GM23248 (cell line): ENCODE results near the gene PRLHR. TPM values are rescaled to one million over a fixed set of nuclear protein-coding genes. Genes with fewer than 3 reads are reported as not detected.

Source experiments
- DNase-seq: peaks from one replicate; pipeline ENCODE4 v3.0.0-alpha.2; 2015
- H2AFZ ChIP-seq: fragments of 200-600 bp; sonication (generic); 2 replicates; pipeline ENCODE4 v1.6.1; 2016; ENCODE audit warnings: antibody characterized with exemption
- H3F3A ChIP-seq: fragments of 200-600 bp; sonication (generic); 2 replicates; pipeline ENCODE4 v1.6.1; 2016; ENCODE audit warnings: mild to moderate bottlenecking, antibody characterized with exemption, mixed run types; ENCODE audit not compliant: insufficient read depth
- H3K27ac ChIP-seq: fragments of 200-600 bp; sonication (generic); 2 replicates; pipeline ENCODE4 v1.5.1; 2016; ENCODE audit warnings: mild to moderate bottlenecking
- H3K27me3 ChIP-seq: fragments of 200-600 bp; sonication (generic); replicated peaks from 2 replicates; pipeline ENCODE4 v1.6.1; 2016; ENCODE audit warnings: mild to moderate bottlenecking; ENCODE audit not compliant: insufficient read depth
- H3K36me3 ChIP-seq: fragments of 200-600 bp; sonication (generic); 2 replicates; pipeline ENCODE4 v1.6.1; 2016; ENCODE audit warnings: low read depth, mild to moderate bottlenecking
- H3K4me1 ChIP-seq: fragments of 200-600 bp; sonication (generic); 2 replicates; pipeline ENCODE4 v1.6.1; 2016; ENCODE audit warnings: mild to moderate bottlenecking; ENCODE audit not compliant: insufficient read depth
- H3K4me2 ChIP-seq: fragments of 200-600 bp; sonication (generic); one replicate; pipeline ENCODE4 v1.6.1; 2016; ENCODE audit warnings: mild to moderate bottlenecking; ENCODE audit not compliant: unreplicated experiment
- H3K4me3 ChIP-seq: fragments of 200-600 bp; sonication (generic); 2 replicates; pipeline ENCODE4 v1.5.1; 2016; ENCODE audit warnings: mild to moderate bottlenecking
- H3K79me2 ChIP-seq: fragments of 200-600 bp; sonication (generic); 2 replicates; pipeline ENCODE4 v1.6.1; 2016; ENCODE audit warnings: mild to moderate bottlenecking; ENCODE audit not compliant: insufficient read depth
- H3K9ac ChIP-seq: fragments of 200-600 bp; sonication (generic); 2 replicates; pipeline ENCODE4 v1.6.1; 2016; ENCODE audit warnings: mild to moderate bottlenecking
- H3K9me2 ChIP-seq: fragments of 200-600 bp; sonication (generic); 2 replicates; pipeline ENCODE4 v1.6.1; 2016; ENCODE audit warnings: mixed run types, mild to moderate bottlenecking, moderate library complexity; ENCODE audit not compliant: insufficient read depth
- H3K9me3 ChIP-seq: fragments of 200-600 bp; sonication (generic); one replicate; pipeline ENCODE4 v1.6.1; 2017; ENCODE audit warnings: low read depth
- H4K20me1 ChIP-seq: fragments of 200-600 bp; sonication (generic); 2 replicates; pipeline ENCODE4 v1.6.0; 2016; ENCODE audit not compliant: insufficient read depth
- EZH2 ChIP-seq: fragments of 200-600 bp; sonication (generic); IDR thresholded peaks from 2 replicates; pipeline ENCODE4 v1.6.1; 2018; ENCODE audit warnings: antibody characterized with exemption, mild to moderate bottlenecking; ENCODE audit not compliant: insufficient read depth, poor library complexity, severe bottlenecking
- EZH2phosphoT487 ChIP-seq: fragments of 200-600 bp; sonication (generic); IDR thresholded peaks from 2 replicates; pipeline ENCODE4 v1.6.1; 2018; ENCODE audit warnings: antibody characterized with exemption, moderate library complexity, mild to moderate bottlenecking, low read depth; ENCODE audit not compliant: insufficient read depth
- WGBS, 2 experiments: methylation state at CpG; one replicate each; pipeline ENCODE4 v1.1.6; 2015 to 2017; ENCODE audit warnings: low lambda C conversion rate in 2 of 2, low coverage in 1 of 2; ENCODE audit errors: missing lambda C conversion rate in 2 of 2; 5-methylcytosine and 5-hydroxymethylcytosine counted together
- in situ Hi-C: fragments of 300-500 bp; cut with MboI; formaldehyde crosslinking; loops from 2 replicates; pipeline ENCODE4 v1.15.0; 2020
- polyA plus RNA-seq: library from polyadenylated mRNA; unstranded; fragments of >200 nt; fragmentation: Nextera tagmentation; extraction: Ambion mirVana; gene quantifications from 2 replicates; pipeline ENCODE4 v1.2.1, GENCODE V29; 2016
- total RNA-seq: library from RNA; depleted of rRNA; stranded (reverse); fragments of >200 nt; shearing (Covaris generic); gene quantifications from 2 replicates; pipeline ENCODE4 v1.2.3, GENCODE V29; 2014; rRNA removed

Gene PRLHR
- not detected in 2 replicates for total RNA-seq
- polyA plus RNA-seq: not detected in 2 replicates

DNA sequence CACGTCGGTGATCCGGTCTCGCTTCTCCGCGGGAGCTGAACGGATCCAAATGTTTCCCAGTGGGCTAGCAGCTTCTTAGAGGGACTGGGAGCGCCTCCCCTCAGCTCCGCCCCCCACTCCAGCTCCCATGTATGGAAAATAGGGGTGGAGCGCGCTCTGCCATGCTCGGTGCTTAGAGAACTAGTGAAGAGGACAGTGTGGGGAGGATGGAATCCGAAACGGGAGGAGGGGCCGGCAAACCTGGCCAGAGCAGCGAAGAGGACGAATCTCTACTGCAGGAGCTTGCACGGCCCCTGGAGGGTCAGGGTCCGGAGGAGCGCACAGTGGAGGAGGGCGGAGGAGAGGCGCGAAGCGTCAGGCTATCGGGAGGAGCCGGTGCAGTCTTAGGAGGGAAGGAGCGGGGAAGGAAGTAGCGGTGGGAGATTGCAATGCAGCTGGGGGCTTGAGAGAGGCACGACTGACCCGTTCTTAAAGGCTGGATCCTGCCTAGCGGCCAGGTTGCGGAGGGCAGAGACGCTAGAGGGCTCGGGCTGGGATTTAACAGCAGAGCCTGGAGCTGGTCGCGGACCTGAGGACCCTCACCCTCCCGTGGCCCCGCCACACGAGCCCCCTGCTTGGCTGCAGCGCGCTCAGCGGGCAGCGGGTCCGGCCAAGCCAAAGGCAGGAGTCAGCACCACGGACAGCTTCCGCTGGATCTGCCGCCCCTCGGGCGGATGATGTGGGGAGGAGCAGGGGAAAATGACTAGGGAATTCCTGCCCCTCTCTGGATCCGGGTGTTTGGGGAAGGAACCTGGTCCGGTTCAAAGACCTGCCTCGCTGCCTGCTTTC is at the start of gene PRLHR:
PRLHR (minus strand) TSS at position 51 of the 828 bp plus-strand sequence. CDS start 404 bp downstream, outside the sequence.
- H2AFZ ChIP-seq: no peak within 1 kb of the TSS
- no peak within 1 kb of the TSS for H3K27ac ChIP-seq
- no peaks in the 10 kb centered on the region for H3K36me3 ChIP-seq
- H3K9me3 ChIP-seq: no peaks in the 10 kb centered on the region
- no peak within 1 kb of the TSS for H3K4me3 ChIP-seq
- no peak for TF ChIP-seq EZH2phosphoT487
- peak; percentile 55 for TF ChIP-seq EZH2
- H3K27me3 ChIP-seq: peaks cover 46% of the 10 kb centered on the region
- H3K79me2 ChIP-seq: no peaks in the 10 kb centered on the region
- H3K9ac ChIP-seq: no peak within 1 kb of the TSS
- no peaks in the 10 kb centered on the region for H4K20me1 ChIP-seq
- no peaks in the 10 kb centered on the region for H3F3A ChIP-seq
- in situ Hi-C loops: no loop called here
- WGBS, 2 experiments: 6 to 8% methylated on average over 47 to 49 of the region's 52 CpGs
- no peaks in the 10 kb centered on the region for H3K4me1 ChIP-seq
- peak; percentile 59 for DNase-seq
- H3K9me2 ChIP-seq: no peaks in the 10 kb centered on the region
- no peak within 1 kb of the TSS for H3K4me2 ChIP-seq

- Histone ChIP-seq H3F3A (no peaks in the 10 kb centered on the region), H3K4me2 (no peak overlapping the region), H3K36me3 (no peaks in the 10 kb centered on the region), H3K4me1 (no peaks in the 10 kb centered on the region), H3K4me3 (no peak overlapping the region), H3K27me3 (0 out of 2 replicates have a peak, but pooled peaks cover 5% of the 10 kb centered on the region), H4K20me1 (no peaks in the 10 kb centered on the region), H3K9me2 (no peaks in the 10 kb centered on the region), H3K79me2 (no peaks in the 10 kb centered on the region), H3K27ac (no peak overlapping the region), H3K9me3 (no peaks in the 10 kb centered on the region), H2AFZ (no peak overlapping the region), H3K9ac (no peak overlapping the region)
- in situ Hi-C loops: no loop called here
- no peak for DNase-seq
- WGBS, 2 experiments: 36 to 50% methylated on average over 2 of the region's 2 CpGs
- TF ChIP-seq EZH2 (no peak), EZH2phosphoT487 (no peak)
Observed at GRCh38 chr10:118642228-118642627, 46.8 kb upstream of the PRLHR start.

DNA sequence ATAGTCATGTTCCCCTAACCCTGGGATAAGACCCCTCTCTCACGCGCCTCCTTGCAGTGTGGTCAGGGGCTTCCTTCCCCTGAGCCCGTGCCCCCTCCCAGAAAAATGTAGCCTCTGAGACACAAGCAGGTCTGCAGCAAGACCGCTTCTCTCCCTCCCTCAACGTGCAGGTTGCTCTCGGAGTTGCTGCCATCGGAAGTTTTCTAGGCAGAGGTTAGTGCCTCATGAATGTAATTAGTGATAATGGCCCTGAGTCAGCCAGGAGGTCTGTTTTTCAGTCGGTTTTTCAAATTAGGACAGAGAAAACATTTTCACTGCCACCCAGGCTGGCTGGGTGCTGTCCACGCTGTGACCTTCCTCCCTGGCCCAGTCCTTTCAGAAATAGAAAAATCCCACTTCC is 43.2 kb upstream of the PRLHR start:
- WGBS, 2 experiments: 60 to 62% methylated on average over 9 of the region's 9 CpGs
- H4K20me1 ChIP-seq: no peaks in the 10 kb centered on the region
- peaks cover 3% of the 10 kb centered on the region; the same call in 1 of the 2 replicates for H3K27me3 ChIP-seq
- H3K27ac ChIP-seq: no peak overlapping the region
- H3K36me3 ChIP-seq: no peaks in the 10 kb centered on the region
- in situ Hi-C loops: no loop called here
- H3K9me2 ChIP-seq: no peaks in the 10 kb centered on the region
- no peaks in the 10 kb centered on the region for H3K4me1 ChIP-seq
- H3K4me2 ChIP-seq: no peak overlapping the region
- no peak overlapping the region for H3K4me3 ChIP-seq
- TF ChIP-seq EZH2: no peak
- TF ChIP-seq EZH2phosphoT487: no peak
- no peak overlapping the region for H3K9ac ChIP-seq
- no peak overlapping the region for H2AFZ ChIP-seq
- no peak for DNase-seq
- no peaks in the 10 kb centered on the region for H3F3A ChIP-seq
- H3K79me2 ChIP-seq: no peaks in the 10 kb centered on the region
- no peaks in the 10 kb centered on the region for H3K9me3 ChIP-seq

GRCh38 chr10:118635674-118636402 is 40.4 kb upstream of the PRLHR start:
- TF ChIP-seq EZH2 (no peak), EZH2phosphoT487 (no peak)
- no peak overlapping the region for H3K9ac ChIP-seq
- no peak for DNase-seq
- H3K79me2 ChIP-seq: no peaks in the 10 kb centered on the region
- in situ Hi-C loops: no loop called here
- peaks cover 10% of the 10 kb centered on the region; the same call in 1 of the 2 replicates for H3K27me3 ChIP-seq
- no peak overlapping the region for H3K4me2 ChIP-seq
- H3K36me3 ChIP-seq: no peaks in the 10 kb centered on the region
- H3F3A ChIP-seq: no peaks in the 10 kb centered on the region
- no peaks in the 10 kb centered on the region for H4K20me1 ChIP-seq
- H3K4me3 ChIP-seq: no peak overlapping the region
- no peak overlapping the region for H2AFZ ChIP-seq
- H3K4me1 ChIP-seq: no peaks in the 10 kb centered on the region
- no peaks in the 10 kb centered on the region for H3K9me2 ChIP-seq
- no peak overlapping the region for H3K27ac ChIP-seq
- WGBS, 2 experiments: 65 to 74% methylated on average over 4 of the region's 4 CpGs
- no peaks in the 10 kb centered on the region for H3K9me3 ChIP-seq
